Globus pallidus (tissue), 1 donor: ENCODE results near the gene GGCX.

Source experiments
- DNase-seq: peaks from one replicate; pipeline ENCODE4 v3.0.0-alpha.2; 2015; ENCODE audit warnings: low spot score

Gene GGCX

DNA sequence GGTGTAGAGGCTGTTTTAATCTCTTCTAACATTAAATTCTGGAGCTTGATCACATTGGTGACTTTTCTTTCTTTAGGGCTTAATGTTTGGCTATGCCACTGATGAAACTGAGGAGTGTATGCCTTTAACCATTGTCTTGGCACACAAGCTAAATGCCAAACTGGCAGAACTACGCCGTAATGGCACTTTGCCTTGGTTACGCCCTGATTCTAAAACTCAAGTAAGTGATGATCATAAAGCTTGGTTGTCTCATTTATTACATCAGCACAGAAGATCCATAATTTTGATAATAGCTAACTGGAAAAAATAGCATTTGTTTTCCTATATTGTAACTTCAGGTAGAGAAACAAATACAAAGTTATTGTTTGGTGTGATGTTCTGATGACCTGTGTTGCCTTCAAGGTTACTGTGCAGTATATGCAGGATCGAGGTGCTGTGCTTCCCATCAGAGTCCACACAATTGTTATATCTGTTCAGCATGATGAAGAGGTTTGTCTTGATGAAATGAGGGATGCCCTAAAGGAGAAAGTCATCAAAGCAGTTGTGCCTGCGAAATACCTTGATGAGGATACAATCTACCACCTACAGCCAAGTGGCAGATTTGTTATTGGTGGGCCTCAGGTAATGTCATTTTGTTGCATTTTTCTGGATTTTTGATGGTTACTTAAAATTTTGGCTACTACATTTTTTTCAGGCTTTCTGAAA lies 19.4 kb downstream of the GGCX start:
- no peak for DNase-seq

DNA sequence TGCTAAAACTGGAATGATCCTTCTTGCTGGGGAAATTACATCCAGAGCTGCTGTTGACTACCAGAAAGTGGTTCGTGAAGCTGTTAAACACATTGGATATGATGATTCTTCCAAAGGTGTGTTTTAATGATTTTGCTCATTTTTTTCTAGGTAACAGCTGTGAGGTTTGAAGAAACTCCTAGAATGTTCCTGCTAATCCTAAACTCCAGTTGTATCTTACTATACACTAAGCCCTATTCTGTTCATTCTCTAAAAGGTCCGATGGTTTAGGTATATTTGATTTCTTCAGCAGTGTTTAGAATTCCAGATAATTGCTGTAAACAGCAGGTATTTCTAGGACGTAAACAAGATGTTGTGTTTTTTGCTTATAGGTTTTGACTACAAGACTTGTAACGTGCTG lies 20.0 kb downstream of the GGCX start:
- DNase-seq, result no peak

DNA sequence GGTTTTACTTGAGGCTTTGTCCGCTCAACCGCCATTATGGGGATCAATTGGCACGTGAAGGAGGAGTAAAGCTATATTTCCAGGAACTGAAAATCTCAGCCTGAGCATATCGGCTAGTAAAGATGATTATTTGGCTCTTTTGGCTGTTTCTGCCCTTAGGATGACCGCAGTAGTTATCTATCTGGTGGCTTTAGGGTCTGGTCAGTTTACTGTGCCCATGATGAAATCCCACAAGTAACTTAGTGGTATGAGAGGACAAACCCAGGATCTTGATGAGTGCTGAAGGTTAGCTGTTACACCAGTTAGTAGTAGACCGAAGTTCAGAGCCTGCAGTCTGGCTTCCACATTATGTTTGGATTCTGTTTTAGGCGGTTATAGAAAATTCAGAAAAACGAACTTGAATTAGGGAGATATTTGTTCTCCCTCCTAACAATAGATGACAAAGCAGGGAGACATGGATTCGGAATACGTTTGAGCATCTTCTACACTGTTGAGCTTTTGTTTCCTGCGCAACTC lies 21.1 kb downstream of the GGCX start:
- DNase-seq, result no peak

DNA sequence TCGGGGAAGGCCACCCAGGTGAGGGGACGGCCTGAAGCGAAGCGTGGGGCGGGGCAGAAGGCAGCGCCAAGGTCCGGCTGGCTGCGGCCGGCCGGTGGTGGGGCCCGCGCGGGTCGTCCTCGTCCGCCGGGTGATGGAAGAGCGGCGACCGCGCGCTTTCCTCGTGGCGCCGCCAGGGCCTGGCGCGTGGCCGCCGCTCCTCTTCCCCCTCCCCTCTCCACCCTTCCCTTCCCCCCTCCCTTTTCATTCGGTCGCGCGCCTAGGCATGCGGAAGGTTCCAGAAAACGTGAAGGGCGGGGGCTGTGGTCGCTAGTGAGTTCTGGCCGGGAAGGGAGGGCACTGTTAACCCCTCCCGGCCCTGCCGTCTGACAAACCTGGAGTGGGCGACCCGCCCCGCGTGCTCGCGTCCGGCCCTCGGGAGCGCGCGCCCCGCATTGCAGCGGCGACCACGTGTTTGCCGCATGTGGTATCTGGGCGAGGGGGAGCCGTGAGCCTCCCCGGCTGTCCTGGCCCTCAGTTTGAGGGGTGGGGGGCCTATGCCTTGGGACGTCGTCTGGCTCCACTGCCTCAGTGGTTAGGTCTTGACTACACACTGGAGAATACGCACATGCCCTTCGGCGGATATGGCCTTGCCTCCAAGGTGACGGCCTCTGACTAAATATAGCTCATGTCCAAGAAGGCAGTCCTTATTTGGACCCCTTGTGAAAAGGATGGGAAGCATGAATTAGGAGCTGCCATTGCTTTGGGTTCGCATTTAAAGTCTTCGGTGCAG lies 21.7 kb downstream of the GGCX start:
- DNase-seq, result peak; percentile 68

DNA sequence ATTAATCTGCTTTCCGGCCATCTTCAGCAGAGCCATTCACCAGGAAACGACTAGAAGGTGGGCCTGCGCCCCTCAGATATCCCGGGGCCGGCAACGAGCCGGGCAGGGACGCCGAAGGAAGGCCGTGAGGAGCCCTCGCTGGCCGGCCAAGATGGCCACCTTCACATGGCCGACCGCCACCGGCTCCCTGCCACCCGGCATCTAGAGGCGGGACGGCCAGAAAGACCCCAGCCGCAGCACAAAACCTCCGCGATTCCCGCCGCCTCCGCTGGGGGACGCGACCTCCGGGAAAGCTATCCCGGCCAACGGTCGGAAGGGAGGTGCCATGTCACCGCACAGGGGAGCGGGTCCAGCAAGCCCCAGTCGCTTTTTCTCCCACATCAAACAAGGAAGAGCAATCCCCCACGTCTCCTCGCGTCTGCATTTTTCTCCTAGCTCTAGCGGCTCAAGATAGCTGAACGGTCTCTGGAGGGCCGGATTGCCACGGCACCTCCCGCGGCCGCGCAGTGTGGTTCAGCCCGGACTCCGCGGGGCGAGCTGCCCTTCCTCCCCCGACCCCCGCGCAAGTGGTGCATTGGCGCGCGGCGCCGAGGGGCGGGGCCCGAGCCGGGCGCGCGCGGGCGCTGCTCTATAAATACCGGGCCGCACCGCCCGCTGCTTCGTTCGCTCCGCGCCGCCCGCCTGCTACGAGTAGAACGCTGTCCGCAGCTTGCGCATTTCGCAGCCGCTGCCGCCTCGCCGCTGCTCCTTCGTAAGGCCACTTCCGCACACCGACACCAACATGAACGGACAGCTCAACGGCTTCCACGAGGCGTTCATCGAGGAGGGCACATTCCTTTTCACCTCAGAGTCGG lies 22.6 kb downstream of the GGCX start, which contains the start of gene MAT2A:
Gene MAT2A (plus strand): TSS at position 662 of the 854 bp plus-strand sequence. CDS start 120 bp downstream, at position 782.
- DNase-seq, result peak; percentile 91

DNA sequence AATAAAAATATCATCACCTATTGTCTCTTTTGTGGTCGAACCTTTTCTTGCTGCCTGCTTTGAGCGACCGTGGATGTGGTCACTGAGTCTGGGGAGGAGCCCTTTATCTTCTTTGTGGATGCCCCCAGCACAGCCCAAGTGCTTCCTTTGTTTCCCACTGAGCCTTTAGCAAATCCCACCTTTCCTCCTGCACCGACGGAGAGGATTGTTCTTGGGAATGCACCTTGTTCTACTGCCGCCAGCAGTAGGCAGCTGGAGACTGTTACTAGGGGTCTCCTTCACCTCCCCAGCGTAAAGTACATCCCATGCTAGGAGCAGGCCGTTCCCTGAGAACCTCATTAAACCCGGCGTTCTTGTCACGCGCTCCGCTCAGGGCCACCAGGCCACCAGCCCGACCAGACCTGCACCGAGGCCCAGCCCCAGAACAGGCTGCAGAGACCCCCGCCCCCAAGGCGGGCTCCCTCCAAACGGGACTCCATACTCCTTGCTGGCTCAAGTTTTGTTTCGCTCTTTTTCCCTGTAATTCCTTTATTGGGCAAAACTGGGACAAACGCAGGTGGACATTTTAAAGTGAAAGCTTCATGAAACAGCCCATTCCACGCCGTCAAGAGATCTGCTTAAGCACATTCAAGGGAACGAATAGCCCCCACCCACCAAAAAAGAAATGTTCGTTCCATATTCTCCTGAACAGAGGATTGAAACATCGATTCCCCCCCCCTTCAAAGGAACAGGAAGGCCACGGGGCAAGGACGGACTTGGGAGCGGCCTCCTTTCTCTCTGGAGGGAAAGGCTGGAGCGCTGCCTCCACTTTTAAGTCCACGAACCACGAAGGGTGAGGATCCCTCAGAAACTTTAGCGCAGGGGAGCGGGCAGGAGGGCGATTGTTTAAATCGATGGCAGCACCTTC lies 23.4 kb downstream of the GGCX start:
- peak; percentile 74 for DNase-seq

DNA sequence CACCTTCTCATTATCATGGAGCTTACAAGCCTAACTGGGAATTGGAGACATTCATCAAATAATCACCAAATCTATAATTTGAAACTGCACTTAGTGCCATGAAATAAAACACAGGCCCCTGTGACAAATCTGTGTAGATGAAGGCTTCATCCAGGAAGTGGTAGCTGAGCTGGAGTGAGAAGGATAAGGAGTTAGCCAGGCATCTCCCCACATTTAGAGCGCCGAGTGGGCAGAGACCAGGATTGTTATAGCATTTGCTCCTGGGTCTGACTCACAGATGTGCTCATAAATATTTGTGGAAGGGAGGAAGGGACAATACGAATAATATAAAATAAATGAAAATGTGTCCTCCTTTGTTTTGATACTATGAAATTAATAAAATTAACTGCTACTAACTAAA lies 24.8 kb downstream of the GGCX start:
- DNase-seq, result no peak

DNA sequence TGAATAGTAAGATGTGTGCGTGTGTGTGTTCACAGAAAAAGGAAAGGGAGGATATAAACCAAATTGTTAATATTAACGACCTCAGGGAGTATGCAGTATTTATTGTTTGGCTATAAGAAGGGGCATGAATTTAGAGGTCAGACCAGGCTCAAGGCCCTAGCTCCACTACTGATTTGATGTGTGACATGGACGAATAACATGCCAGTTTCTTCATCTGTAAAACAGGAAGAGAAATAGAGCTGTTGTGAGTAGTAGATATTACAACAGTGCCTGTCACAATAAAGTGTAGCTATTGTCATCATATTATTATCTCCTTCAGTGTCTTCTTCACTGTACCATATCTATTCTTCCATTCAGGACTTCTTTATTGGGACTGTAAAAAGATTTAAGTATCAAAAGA lies 26.4 kb downstream of the GGCX start:
- no peak for DNase-seq

DNA sequence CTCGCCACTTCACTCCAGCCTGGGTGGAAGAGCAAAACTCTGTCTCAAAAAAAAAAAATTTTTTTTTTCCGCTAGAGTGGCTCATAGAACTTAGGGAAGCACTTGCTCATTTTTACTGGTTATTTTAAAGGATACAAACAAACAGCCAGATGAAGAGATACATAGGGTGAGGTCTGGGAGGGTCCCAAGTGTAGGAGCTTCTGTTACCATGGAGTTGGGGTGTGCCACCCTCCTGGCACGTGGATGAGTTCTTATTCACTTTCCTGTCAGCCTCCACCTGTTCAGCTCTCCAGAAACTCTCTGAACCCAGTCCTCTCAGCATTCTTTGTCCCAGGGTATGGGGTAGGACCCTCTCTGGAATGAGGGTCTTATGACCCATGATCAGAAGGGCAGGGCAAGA lies 27.2 kb downstream of the GGCX start:
- no peak for DNase-seq

DNA sequence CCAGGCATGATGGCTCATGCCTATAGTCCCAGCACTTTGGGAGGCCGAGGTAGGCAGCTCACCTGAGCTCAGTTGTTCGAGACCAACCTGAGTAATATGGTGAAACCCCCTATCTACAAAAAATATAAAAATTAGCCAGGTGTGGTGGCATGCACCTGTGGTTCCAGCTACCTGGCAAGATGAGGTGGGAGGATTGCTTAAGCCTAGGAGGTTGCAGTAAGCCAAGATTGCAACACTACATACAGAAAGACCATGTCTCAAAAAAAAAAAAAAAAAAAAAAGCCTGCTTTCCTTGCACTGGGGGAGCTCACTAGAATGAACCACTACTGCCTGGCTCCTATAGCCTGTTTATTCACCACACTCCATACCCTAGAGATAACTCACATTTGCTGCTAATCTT lies 29.7 kb downstream of the GGCX start:
- no peak for DNase-seq

DNA sequence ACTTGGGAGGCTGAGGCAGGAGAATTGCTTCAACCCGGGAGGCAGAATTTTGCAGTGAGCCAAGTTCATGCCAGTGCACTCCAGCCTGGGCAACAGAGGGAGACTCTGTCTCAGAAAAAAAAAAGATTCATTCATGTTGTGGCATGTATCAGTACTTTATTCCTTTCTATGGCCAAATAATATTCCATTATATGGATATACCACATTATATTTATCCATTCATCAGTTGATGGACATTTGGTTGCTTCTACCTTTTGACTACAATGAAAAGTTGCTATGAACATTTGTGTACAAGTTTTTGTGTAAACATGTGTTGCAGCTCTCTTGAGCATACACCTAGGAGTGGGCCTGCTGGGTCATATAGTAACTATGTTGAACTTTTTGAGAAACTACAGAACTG lies 31.5 kb downstream of the GGCX start:
- no peak for DNase-seq

DNA sequence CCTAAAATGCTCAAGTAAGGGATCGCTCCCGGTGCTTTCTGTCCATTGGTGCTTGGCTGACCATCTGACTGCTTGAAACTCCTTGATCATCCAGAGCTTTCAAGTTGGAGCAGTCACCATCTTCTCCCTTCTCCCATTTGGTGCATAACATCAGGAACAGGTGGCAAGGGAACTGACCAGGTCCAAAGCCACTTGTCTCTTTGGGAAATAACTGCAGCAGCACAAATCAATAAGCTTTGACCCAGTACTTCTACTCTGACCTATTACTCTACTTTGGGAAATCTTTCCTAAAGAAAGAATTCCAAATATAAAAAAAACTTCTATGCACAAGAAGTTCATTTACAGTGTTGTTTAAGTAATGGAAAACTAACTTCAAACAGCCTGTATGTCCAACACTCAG lies 32.9 kb downstream of the GGCX start:
- DNase-seq, result no peak

DNA sequence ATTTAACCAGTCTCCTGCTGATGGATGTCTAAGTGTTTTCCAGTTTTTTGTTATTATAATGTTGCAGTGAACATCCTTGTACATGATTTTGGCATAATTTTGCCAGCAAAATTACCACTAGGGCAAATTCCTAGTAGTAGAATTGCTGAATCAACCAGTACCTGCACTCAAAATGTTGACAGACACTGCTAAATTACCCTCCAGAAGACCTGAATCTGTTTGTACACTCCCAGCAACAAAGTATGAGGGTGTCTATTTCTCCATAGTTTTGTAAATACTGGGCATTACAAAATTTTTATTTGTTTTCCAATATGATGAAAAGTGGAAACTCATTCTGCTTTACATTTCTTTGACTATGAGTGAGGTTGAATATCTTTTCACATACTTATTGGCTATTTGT lies 33.5 kb downstream of the GGCX start:
- DNase-seq, result no peak

DNA sequence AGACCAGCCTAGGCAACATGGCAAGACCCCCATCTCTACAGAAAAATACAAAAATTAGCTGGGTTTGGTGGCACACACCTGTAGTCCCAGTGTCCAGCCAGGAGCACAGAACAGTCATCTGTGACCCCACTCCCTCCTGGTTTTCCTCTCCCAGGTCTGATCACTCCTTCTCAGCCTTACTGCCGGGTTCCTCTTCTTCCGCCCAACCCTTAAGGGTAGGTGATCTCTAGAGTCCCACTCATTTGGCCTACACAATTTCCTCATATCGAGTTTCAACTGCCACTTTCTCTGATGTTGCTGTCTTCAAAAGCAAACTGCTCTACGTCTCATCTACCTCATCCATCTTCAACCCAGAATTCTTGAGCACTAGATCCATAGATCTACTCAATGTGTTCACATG lies 35.7 kb downstream of the GGCX start:
- no peak for DNase-seq

DNA sequence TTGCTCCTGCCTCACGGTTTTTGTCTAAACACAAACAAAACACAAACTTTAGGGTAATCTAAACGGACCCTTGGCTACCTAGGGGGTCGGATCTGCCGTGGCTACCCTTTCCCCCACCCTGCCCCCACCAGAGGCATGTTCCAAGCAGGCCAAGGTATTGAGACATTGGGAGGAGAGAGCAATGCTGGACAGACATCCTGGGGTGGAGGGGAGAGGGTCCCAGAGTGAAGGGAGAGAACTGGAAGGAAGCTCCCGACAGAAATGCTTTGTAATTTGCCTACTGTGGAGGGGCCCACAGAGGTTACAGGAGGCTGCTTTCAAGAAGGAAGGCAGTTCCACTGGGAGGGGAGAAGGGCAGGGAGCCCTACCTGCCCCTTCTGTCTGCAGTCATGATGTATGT lies 36.3 kb downstream of the GGCX start:
- no peak for DNase-seq

DNA sequence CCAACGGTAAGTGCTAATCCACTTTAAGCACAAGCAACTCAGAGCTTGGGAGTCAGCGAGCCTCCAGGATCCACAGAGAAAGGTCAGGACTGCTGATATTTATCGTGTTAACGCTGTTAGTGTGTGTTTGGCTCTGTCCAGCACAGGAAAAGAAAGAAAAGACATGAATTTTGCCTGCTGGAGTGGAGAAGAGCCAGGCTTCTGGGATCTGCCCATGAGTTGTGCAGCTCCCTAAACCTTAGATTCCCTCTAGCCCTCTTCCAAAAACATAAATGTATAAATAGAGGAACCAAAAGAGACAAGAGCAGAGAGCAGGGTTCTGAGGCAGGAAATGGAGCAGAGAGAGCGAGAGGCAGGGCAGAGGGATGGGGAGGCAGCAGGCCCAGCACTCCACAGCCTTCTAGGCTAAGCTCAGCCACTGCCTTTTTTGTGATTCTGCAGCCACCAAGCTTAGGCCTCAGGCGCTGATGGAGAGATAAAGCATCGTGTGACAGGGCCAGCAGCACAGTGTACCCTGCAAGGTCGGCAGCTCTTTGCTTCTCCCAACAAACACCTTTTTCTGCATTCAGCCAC lies 36.9 kb downstream of the GGCX start:
- no peak for DNase-seq

DNA sequence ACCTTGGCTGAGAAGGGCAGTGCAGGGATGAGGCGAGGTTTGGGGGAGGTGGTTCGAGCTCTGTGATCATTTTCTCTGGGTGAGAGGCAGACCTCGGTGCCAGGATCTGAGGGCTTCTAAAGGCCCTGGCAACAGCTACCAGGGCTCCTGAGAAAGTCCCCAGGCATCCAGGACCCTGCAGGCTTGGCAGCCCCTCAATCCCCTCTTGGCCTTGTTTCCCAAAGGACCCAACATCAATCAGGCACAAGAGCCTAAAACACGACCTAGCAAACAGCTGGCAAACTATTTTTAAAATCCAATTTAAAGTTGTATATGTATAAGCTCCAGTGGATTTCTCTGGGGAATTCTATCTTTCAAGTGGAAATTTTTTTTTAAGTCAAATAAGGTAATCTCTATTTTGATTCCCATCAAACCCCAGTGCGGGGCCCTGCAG lies 37.4 kb downstream of the GGCX start:
- DNase-seq, result no peak

DNA sequence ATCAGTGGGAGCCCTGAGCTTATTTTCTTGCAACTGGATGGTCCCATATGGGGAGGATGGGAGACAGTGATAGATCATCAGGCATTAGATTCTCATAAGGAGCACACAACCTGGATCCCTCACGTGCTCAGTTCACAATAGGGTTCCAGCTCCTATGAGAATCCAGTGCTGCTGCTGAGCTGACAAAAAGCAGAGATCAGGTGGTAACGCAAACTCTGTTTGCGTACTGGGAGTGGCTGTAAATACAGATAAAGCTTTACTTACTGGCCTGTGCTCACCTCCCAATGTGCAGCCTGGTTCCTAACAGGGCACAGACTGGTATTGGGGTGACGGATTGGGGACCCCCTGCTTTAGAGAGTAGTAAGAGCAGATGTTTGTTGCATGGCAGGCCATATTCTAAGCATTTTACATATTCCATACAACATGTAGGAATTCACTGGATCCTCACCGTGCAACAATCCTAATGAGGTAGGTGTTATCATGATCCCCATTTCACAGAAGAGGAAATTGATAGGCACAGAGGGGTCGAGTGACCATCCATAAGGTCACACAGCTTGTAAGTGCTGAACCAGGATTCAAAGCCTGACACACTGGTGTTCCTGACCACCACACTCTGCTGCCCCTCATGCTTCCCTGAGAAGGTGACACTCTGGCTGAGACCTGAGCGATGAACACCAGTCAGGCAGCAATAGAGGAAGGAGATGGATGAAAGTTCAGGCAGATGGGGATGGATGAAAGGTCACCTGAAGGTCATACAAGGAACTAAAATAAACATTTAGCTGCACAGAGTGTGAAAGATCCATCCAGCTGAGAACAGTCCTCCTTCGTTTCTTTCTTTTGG lies 38.0 kb downstream of the GGCX start:
- no peak for DNase-seq

DNA sequence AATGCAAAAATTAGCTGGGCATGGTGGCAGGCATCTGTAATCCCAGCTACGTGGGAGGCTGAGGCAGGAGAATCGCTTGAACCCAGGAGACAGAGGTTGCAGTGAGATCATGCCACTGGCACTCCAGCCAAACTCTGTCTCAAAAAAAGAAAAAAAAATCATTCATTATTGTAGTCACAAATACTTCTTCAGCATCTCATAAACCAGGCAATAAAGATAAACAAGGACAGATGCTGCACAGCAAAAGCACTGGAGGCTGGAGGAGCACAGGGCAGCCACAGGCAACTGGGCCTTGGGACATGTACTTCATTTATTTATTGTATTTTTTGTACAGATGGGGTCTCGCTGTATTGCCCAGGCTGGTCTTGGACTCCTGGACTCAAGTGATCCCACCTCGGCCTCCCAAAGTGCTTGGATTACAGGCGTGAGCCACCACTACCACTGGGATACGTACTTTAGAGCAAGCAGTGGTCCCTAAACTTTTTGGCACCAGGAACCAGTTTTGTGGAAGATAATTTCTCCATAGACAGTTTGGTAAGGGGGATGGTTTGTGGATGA lies 39.1 kb downstream of the GGCX start:
- no peak for DNase-seq
